ENCODE results near the gene SPAG9.

DNA sequence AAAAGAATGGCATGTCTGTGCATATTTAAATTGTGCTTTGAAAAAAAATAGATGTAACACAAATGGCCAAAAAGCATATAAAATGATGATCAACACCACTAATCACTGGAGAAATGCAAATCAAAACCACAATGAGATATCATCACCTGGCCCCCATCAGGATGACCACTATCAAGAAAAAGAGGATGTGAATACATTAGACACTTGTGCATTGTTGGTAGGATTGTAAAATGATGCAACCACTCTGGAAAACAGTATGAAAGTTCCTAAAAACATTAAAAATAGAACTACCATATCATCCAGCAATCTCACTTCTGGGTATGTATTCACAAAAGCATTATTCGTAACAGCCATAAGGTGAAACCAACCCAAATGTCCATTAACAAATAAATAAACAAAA, 91.5 kb downstream of the SPAG9 start:
- TF ChIP-seq, protein P1, sequence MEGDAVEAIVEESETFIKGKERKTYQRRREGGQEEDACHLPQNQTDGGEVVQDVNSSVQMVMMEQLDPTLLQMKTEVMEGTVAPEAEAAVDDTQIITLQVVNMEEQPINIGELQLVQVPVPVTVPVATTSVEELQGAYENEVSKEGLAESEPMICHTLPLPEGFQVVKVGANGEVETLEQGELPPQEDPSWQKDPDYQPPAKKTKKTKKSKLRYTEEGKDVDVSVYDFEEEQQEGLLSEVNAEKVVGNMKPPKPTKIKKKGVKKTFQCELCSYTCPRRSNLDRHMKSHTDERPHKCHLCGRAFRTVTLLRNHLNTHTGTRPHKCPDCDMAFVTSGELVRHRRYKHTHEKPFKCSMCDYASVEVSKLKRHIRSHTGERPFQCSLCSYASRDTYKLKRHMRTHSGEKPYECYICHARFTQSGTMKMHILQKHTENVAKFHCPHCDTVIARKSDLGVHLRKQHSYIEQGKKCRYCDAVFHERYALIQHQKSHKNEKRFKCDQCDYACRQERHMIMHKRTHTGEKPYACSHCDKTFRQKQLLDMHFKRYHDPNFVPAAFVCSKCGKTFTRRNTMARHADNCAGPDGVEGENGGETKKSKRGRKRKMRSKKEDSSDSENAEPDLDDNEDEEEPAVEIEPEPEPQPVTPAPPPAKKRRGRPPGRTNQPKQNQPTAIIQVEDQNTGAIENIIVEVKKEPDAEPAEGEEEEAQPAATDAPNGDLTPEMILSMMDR (conservative IDR thresholded peaks at IDR 0.05; ENCODE audit: low read depth, low read length) = no peak
- TF ChIP-seq EZH2phosphoT487 (IDR thresholded peaks at IDR 0.05; ENCODE audit: borderline replicate concordance, low read length) = no peak
- no peak for TF ChIP-seq EZH2 (IDR thresholded peaks at IDR 0.05; ENCODE audit: low read length, unreplicated experiment)
